Kidney epithelial cell (primary cell): ENCODE measurements around the gene MPPED1. TPM values are rescaled to one million over a fixed set of nuclear protein-coding genes. Genes with fewer than 3 reads are reported as not detected.

Experiments used
- DNase-seq: peaks from one replicate; pipeline ENCODE4 v3.0.0-alpha.2; 2010; ENCODE audit warnings: low read depth
- H3K27me3 ChIP-seq: 2 replicates; pipeline ENCODE4 v1.6.0; 2011; ENCODE audit warnings: low read length; ENCODE audit not compliant: control insufficient read depth, insufficient read depth
- H3K36me3 ChIP-seq: 2 replicates; pipeline ENCODE4 v1.5.1; 2011; ENCODE audit warnings: low read length; ENCODE audit not compliant: control insufficient read depth, insufficient read depth
- H3K4me3 ChIP-seq: 2 replicates; pipeline ENCODE4 v1.5.1; 2011; ENCODE audit warnings: low read depth, mild to moderate bottlenecking, control low read depth, low read length
- total RNA-seq: library from RNA; depleted of rRNA; stranded (reverse); fragments of >200 nt; gene quantifications from 2 replicates; pipeline ENCODE4 v1.2.3, GENCODE V29; 2015
- TF ChIP-seq, protein P1 (sequence below): IDR thresholded peaks from 2 replicates; pipeline ENCODE4 v1.5.1; 2011; ENCODE audit warnings: mild to moderate bottlenecking, moderate library complexity, low read length, control low read depth, inconsistent platforms; ENCODE audit not compliant: insufficient read depth, poor library complexity, severe bottlenecking

The MPPED1 gene
- total RNA-seq, 1 donor from 2014 or later: not detected

DNA sequence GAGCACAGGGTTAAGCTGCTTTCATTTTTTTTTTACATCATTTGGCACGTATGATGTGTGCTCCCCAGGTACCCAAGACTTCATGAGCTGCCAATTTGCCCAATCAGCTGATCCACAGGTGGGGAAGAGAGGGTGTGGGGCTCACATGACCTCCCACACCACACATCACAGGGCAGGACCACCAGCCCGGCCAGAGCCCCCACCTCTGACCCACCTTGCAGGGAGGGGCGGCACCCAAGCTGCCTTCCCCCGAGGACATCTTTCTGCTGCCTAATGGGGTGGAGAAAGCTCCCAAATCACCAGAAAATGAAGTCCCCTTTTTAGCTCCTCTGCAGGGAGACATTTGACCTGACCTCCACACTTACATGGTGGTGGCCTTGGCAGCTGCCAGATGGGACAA is 119.8 kb downstream of the MPPED1 start:
- TF ChIP-seq, protein P1, sequence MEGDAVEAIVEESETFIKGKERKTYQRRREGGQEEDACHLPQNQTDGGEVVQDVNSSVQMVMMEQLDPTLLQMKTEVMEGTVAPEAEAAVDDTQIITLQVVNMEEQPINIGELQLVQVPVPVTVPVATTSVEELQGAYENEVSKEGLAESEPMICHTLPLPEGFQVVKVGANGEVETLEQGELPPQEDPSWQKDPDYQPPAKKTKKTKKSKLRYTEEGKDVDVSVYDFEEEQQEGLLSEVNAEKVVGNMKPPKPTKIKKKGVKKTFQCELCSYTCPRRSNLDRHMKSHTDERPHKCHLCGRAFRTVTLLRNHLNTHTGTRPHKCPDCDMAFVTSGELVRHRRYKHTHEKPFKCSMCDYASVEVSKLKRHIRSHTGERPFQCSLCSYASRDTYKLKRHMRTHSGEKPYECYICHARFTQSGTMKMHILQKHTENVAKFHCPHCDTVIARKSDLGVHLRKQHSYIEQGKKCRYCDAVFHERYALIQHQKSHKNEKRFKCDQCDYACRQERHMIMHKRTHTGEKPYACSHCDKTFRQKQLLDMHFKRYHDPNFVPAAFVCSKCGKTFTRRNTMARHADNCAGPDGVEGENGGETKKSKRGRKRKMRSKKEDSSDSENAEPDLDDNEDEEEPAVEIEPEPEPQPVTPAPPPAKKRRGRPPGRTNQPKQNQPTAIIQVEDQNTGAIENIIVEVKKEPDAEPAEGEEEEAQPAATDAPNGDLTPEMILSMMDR: no peak
- no peaks in the 10 kb centered on the region for H3K36me3 ChIP-seq
- no peak overlapping the region for H3K4me3 ChIP-seq
- DNase-seq: no peak
- no peaks in the 10 kb centered on the region for H3K27me3 ChIP-seq

DNA sequence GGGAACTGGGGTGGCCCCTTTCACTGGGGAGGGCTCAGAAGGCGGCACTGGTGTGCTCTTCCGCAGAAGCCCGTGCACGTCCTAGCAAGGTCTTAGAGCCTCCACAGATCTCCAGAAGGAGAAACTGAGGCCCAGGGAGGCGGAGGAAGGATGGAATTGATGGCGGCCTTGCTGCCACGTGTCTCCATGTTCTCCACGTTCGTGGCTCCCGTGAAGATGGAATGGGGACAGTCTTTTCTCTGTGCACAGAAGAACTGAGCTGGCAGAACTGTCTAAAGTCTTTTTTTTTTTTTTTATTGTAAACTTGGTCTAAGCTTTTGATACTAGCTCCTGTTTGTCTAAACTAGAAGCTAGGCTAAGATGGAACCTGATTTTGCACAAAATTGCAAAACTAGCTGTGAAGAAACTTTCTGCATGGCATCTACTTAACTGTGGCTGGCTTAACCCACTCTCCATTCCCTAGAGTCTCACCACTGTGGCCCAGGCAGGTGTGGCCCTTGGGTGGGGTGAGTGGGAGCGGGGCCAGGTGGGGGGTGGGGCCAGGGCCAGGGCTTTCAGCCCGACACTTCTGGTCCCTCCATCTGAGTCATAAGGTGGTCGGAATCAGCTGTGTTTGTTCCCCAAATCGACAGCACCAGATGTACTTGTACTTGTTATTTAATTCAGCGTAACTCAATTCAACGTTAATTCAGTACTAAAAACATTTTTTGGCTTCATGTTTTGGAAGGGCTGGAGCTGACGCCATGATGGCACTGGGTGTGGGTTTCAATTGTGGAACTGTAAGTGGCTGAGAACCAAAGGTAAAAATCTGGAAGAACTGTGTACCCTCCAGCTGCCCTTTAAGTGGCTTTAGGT is 120.7 kb downstream of the MPPED1 start:
- TF ChIP-seq, protein P1: no peak
- Histone ChIP-seq H3K4me3 (no peak overlapping the region), H3K27me3 (no peaks in the 10 kb centered on the region), H3K36me3 (no peaks in the 10 kb centered on the region)
- no peak for DNase-seq

DNA sequence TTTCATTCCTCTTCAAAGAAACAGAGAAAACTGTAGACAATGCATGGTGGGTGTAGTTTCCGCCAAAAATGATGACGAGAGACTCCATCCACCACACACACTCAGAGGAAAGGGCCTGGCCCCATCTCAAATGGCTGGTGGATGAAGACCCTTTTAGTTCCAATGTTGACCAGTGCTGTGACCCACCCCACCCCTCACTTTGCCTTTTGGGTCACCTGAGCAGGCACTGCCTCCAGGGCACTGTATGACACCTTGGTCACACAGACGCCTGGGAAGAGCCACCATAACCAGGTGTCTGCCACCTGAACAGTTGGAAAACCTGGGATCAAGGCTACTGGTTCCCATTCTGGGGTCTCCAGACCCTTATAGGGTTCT is 121.3 kb downstream of the MPPED1 start:
- H3K27me3 ChIP-seq: no peaks in the 10 kb centered on the region
- no peak for DNase-seq
- H3K36me3 ChIP-seq: no peaks in the 10 kb centered on the region
- H3K4me3 ChIP-seq: no peak overlapping the region
- TF ChIP-seq, protein P1: no peak

DNA sequence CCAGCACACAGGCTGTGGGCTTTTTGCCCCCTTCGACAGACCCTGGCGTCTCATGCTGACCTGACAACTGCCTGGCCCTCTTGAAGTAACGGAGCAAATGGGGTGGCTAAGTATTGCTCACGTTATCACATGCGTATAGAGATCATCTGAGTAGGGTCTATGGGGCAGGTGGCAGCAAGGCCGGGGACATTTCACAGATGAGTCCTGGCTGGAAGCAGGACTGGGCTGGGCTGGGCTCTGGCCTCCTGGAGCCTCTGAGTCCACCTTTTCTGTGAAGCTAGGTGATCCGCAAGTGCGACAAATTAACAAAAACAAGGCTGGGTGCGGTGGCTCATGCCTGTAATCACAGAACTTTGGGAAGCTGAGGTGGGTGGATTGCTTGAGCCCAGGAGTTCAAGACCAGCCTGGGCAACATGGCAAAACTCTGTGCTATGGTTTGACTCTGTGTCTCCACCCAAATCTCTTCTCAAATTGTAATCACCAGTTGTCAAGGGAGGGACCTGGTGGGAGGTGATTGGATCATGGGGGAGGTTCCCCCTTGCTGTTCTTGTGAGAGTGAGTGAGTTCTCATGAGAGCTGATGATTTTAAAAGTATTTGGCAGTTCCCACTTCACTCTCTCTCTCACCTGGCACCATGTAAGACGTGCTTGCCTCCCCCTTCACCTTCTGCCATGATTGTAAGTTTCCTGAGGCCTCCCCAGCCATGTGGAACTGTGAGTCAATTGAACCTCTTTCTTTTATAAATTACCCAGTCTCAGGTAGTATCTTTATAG is 122.0 kb downstream of the MPPED1 start:
- Histone ChIP-seq H3K27me3 (no peaks in the 10 kb centered on the region), H3K36me3 (no peaks in the 10 kb centered on the region), H3K4me3 (no peak overlapping the region)
- DNase-seq: no peak
- TF ChIP-seq, protein P1: no peak

DNA sequence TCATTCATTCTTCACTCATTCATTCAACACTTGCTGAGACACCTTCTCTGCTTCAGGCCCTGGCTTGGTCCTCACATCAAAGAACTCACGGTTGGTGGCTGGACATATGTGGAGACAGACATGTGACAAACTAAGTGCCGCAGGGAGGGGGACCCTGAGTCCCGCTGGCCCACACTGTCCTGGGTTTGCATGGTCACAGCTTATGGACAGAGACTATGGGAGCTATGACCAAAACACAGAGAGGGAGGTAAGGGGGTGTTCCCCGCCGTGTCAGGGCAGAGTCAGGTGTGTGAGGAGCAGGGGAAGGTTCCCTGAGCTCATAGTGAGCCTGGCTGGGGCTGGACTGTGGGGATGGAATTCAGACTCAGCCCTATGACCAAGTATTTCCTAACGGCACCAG is 123.1 kb downstream of the MPPED1 start:
- TF ChIP-seq, protein P1: no peak
- Histone ChIP-seq H3K36me3 (no peaks in the 10 kb centered on the region), H3K27me3 (no peaks in the 10 kb centered on the region), H3K4me3 (no peak overlapping the region)
- DNase-seq: no peak
